Measurements from ENCODE around the gene GNAT2. TPM values are rescaled to one million over a fixed set of nuclear protein-coding genes. Genes with fewer than 3 reads are reported as not detected.

Gene GNAT2
- total RNA-seq, 1 donor from 2014 or later = 0.18 TPM

DNA sequence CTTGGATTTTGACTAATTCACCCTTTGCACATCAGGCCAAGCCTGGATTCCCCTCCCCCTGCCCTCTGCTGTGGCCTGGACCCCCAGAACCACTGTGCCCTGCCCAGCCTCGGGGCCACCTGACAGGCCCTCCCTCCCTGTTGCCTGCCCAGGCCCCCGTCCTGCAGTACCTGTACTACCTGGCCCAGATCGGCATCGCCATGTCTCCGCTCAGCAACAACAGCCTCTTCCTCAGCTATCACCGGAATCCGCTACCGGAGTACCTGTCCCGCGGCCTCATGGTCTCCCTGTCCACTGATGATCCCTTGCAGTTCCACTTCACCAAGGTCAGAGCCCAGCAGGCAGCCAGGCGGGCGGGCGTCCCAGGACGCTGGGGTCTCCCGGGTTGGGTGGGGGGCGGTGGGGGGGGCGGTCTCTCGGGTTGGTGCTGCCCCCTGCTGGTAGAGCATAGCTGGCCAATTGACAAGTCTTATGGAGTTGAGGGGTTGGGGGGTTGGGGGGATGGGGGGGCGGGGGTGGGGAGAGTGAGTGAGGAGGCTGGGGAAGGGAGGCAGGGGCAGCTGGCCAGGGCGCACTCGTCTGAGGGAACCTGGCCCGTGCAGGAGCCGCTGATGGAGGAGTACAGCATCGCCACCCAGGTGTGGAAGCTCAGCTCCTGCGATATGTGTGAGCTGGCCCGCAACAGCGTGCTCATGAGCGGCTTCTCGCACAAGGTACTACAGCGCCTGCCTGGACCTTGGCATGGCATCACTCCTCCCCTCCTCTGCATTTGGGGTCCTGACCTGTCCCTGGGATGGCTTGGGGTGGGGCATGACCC, 10.9 kb upstream of the GNAT2 start:
- Mint-ChIP-seq H3K27ac (no peak overlapping the region), H3K27me3 (ENCODE audit: low read depth) (no peaks in the 10 kb centered on the region), H3K4me1 (ENCODE audit: low read depth) (peaks cover 9% of the 10 kb centered on the region), H3K36me3 (ENCODE audit: low read depth) (peaks cover 51% of the 10 kb centered on the region), H3K9me3 (no peaks in the 10 kb centered on the region), H3K4me3 (ENCODE audit: low read depth) (no peak overlapping the region)
- intact Hi-C loops (cut with micrococcal nuclease) = no loop called here
- no peak for DNase-seq (ENCODE audit: low spot score)

DNA sequence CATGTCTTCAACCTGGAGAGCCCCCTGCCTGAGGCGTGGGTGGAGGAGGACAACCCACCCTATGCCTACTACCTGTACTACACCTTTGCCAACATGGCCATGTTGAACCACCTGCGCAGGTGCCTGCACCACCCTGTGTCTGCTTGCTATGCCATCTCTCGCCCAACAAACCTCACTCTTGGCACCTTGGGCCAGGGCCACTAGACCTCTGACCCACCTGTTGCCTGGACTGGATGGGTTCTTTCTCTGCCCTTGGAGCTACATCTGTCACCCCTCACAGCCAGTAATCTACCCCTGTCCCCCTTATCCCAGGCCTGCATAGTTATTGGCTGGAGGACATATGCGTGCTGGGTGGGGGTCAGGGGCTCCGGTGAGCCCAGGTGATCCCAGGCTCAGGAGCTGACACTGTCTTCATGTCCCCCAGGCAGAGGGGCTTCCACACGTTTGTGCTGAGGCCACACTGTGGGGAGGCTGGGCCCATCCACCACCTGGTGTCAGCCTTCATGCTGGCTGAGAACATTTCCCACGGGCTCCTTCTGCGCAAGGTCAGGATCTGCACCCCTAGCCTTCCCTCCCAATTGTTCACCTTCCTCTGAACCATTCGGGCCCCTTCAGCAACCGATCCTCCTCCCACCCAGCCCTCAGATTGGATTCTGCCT, 10.1 kb upstream of the GNAT2 start:
- intact Hi-C loops (cut with micrococcal nuclease) = loop anchor here (2.0 kb wide), 1 partner anchor 83 kb away; no protein-coding TSS in a partner anchor

DNA sequence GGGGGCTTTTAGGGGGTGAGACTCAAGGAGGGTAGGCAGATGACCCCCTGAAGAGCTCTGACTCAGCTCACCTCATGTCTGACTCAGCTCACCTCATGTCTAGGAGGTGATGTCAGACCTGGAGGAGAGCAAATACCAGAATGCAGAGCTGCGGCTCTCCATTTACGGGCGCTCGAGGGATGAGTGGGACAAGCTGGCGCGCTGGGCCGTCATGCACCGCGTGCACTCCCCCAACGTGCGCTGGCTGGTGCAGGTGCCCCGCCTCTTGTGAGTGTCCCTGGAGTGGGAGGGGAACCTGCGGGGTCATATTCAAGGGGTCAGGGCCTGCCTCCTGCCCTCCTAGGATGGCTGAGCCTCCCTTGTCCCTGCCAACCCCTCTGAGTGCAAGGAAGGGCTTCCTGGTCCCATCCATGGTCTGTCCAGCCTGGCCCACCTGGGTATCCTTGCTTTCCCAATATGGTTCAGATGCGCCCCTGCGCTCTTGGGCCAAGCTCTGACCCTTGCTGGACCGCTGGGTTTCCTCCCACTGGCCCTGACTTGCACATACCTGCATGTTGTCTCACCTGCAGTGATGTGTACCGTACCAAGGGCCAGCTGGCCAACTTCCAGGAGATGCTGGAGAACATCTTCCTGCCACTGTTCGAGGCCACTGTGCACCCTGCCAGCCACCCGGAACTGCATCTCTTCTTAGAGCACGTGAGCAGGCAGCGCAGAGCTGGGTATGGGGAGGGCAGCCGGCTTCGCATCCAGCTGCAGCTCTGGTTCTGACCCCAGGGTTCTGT, 9.3 kb upstream of the GNAT2 start:
- Mint-ChIP-seq H3K9me3 (no peaks in the 10 kb centered on the region), H3K36me3 (ENCODE audit: low read depth) (peaks cover 51% of the 10 kb centered on the region), H3K4me3 (ENCODE audit: low read depth) (no peak overlapping the region), H3K4me1 (ENCODE audit: low read depth) (peaks cover 6% of the 10 kb centered on the region), H3K27ac (no peak overlapping the region), H3K27me3 (ENCODE audit: low read depth) (no peaks in the 10 kb centered on the region)
- DNase-seq (ENCODE audit: low spot score) = no peak
- intact Hi-C loops (cut with micrococcal nuclease) = loop anchor here (2.0 kb wide), 1 partner anchor 82 kb away; no protein-coding TSS in a partner anchor

More for the DNA sequence above, 10.1 kb upstream of the GNAT2 start:
- Mint-ChIP-seq H3K4me3 (ENCODE audit: low read depth) (no peak overlapping the region), H3K9me3 (no peaks in the 10 kb centered on the region), H3K4me1 (ENCODE audit: low read depth) (peaks cover 2% of the 10 kb centered on the region), H3K27ac (no peak overlapping the region), H3K27me3 (ENCODE audit: low read depth) (no peaks in the 10 kb centered on the region), H3K36me3 (ENCODE audit: low read depth) (peaks cover 51% of the 10 kb centered on the region)
- DNase-seq (ENCODE audit: low spot score) = no peak

DNA sequence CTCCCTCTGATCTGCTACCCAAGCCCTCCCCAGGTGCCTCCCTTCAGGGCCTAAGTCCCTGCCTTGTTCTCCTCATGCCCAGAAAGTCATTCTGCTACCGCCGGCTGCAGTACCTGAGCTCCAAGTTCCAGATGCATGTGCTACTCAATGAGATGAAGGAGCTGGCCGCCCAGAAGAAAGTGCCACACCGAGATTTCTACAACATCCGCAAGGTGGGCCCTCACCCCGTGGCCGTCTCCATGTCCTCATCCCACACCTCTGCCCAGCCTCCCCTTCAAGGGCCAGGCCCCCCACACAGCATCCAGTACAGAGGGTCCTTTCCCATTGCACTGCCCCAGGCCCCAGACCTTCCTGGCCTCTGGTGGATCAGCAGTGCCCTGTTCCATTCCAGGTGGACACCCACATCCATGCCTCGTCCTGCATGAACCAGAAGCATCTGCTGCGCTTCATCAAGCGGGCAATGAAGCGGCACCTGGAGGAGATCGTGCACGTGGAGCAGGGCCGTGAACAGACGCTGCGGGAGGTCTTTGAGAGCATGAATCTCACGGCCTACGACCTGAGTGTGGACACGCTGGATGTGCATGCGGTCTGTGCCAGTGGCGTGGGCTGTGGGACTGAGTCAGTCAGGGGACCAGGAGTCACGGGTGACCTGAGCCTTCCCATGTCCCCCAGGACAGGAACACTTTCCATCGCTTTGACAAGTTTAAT, 8.4 kb upstream of the GNAT2 start:
- Mint-ChIP-seq H3K27me3 (ENCODE audit: low read depth) (no peaks in the 10 kb centered on the region), H3K27ac (no peak overlapping the region), H3K9me3 (no peaks in the 10 kb centered on the region), H3K4me1 (ENCODE audit: low read depth) (peaks cover 14% of the 10 kb centered on the region), H3K4me3 (ENCODE audit: low read depth) (no peak overlapping the region), H3K36me3 (ENCODE audit: low read depth) (peaks cover 49% of the 10 kb centered on the region)
- intact Hi-C loops (cut with micrococcal nuclease) = loop anchor here (2.0 kb wide), 1 partner anchor 81 kb away; no protein-coding TSS in a partner anchor
- DNase-seq (ENCODE audit: low spot score) = no peak

DNA sequence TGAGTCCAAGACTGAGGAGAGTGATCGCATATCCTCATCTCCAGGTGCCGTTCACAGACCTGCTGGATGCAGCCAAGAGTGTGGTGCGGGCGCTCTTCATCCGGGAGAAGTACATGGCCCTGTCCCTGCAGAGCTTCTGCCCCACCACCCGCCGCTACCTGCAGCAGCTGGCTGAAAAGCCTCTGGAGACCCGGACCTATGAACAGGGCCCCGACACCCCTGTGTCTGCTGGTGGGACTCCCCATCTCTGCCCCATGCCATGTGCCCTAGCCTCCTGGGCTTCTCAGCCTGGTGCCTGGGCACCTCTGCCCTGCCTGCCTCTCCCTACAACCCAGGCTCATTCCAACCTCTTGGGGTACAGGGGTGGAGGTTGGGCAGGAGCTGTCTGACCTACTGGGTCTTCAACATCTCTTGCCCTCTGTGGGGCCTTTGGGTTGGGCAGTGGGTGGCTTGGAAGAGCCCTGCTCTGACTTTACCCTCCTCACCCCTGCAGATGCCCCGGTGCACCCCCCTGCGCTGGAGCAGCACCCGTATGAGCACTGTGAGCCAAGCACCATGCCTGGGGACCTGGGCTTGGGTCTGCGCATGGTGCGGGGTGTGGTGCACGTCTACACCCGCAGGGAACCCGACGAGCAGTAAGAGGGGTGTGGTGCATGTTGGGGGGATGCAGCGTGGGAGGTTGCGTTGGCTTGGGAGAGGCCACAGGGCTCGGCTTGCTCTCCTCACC, 7.4 kb upstream of the GNAT2 start:
- Mint-ChIP-seq H3K9me3 (no peaks in the 10 kb centered on the region), H3K27ac (no peak overlapping the region), H3K27me3 (ENCODE audit: low read depth) (no peaks in the 10 kb centered on the region), H3K4me3 (ENCODE audit: low read depth) (no peak overlapping the region), H3K4me1 (ENCODE audit: low read depth) (peaks cover 24% of the 10 kb centered on the region), H3K36me3 (ENCODE audit: low read depth) (peaks cover 45% of the 10 kb centered on the region)
- intact Hi-C loops (cut with micrococcal nuclease) = no loop called here
- no peak for DNase-seq (ENCODE audit: low spot score)

DNA sequence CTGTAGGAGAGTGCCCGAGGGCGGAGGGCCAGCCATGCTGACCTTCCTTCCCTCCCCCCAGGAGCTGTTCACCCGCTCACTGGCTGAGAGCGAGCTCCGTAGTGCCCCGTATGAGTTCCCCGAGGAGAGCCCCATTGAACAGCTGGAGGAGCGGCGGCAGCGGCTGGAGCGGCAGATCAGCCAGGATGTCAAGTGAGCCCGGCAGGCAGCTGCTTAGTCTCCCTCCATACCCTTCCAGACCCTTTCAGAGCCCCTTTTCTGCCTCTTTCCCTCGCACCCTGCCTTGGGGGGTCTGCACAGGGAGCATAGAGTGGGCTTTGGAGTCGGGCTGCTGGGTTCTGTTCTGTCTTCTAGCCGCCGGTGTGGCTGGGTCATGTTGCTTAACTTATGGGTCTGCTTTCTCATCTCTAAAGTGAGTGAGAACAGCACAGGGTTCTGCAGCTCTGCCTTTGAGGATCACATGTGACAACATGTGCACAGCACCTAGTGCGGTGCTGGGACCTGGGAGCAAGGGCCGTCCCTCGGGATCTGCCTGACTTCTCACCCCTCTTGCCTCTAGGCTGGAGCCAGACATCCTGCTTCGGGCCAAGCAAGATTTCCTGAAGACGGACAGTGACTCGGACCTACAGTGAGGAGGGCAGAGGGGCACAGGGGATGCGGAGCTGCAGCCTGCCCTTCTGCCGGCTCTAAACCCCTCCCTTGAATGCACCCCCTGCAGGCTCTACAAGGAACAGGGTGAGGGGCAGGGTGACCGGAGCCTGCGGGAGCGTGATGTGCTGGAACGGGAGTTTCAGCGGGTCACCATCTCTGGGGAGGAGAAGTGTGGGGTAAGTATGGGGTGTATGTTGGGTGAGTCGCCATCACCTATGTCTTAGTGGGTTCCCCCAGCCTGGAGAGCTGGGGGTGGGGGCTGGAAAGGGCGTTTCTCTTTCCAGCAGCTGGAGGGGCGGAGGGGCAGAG, 6.5 kb upstream of the GNAT2 start:
- H3K9me3 Mint-ChIP-seq = no peaks in the 10 kb centered on the region
- H3K27ac Mint-ChIP-seq = peak overlapping the region; percentile 33
- no peak for DNase-seq (ENCODE audit: low spot score)
- no peak overlapping the region for H3K4me3 Mint-ChIP-seq (ENCODE audit: low read depth)
- intact Hi-C loops (cut with micrococcal nuclease) = no loop called here
- H3K27me3 Mint-ChIP-seq (ENCODE audit: low read depth) = no peaks in the 10 kb centered on the region
- H3K4me1 Mint-ChIP-seq (ENCODE audit: low read depth) = peaks cover 30% of the 10 kb centered on the region
- H3K36me3 Mint-ChIP-seq (ENCODE audit: low read depth) = peaks cover 38% of the 10 kb centered on the region

DNA sequence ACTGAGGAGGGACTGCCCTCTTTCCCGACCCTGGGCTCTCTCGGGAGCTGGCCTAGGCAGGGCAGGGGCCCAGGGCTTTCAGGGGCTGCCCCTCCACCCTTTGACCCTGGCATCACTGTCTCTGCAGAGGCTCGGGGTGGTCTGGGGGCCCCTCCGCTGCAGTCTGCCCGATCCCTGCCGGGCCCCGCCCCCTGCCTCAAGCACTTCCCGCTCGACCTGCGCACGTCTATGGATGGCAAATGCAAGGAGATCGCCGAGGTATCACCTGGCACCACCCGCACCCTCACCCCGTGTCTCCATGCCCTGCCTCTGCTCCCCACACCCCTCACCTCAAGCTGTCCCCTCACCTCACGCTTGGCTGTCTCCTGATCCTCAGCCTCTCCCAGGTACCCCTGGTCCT, 5.8 kb upstream of the GNAT2 start:
- H3K27ac Mint-ChIP-seq = no peak overlapping the region

DNA sequence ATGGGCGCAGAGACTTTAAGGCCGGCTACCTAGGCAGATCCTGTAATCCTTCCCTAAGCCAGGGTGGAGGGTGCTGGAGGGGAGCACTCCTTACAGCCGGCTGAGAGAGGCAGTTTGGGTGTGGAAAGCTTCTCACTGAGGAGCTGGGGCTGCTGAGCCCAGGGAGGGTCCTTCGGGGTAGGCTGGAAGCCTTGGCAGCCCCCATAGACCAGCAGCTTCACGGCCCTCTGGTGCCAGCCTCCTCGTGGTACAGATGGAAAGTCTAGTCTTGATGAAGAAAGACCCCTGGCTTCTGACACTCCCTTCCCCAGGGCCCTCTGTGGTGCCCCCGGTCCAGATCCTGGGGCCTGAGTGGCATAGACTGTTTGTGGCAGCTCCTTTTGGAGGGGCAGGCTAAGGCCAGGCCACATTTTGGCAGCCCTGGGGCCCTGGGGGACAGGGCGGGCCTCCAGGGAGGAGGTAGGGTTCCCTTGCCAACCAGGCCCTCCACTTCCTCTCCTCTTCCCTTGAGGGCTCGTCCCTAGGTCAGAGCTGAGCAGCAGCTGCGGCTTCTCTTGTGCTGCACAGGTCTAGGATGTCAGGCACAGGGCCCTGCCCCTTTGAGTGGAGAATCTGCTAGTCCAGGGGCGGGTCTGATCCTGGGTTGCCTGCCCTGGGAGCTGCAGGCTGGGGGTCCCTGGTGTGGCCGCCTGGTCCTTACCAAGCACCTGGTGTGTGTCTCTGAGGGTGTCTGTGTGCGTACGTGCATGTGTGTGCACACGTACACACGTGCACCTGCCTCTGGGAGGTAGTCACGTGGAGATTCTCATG, 5.0 kb upstream of the GNAT2 start:
- Mint-ChIP-seq H3K36me3 (ENCODE audit: low read depth) (peaks cover 28% of the 10 kb centered on the region), H3K4me3 (ENCODE audit: low read depth) (no peak overlapping the region), H3K27me3 (ENCODE audit: low read depth) (no peaks in the 10 kb centered on the region), H3K27ac (peak overlapping the region; percentile 67), H3K4me1 (ENCODE audit: low read depth) (peaks cover 31% of the 10 kb centered on the region), H3K9me3 (no peaks in the 10 kb centered on the region)
- intact Hi-C loops (cut with micrococcal nuclease) = no loop called here
- DNase-seq (ENCODE audit: low spot score) = no peak

More for the DNA sequence above, 5.8 kb upstream of the GNAT2 start:
- Mint-ChIP-seq H3K36me3 (ENCODE audit: low read depth) (peaks cover 35% of the 10 kb centered on the region), H3K4me1 (ENCODE audit: low read depth) (peaks cover 30% of the 10 kb centered on the region), H3K27me3 (ENCODE audit: low read depth) (no peaks in the 10 kb centered on the region), H3K4me3 (ENCODE audit: low read depth) (no peak overlapping the region), H3K9me3 (no peaks in the 10 kb centered on the region)
- no peak for DNase-seq (ENCODE audit: low spot score)
- intact Hi-C loops (cut with micrococcal nuclease) = no loop called here

DNA sequence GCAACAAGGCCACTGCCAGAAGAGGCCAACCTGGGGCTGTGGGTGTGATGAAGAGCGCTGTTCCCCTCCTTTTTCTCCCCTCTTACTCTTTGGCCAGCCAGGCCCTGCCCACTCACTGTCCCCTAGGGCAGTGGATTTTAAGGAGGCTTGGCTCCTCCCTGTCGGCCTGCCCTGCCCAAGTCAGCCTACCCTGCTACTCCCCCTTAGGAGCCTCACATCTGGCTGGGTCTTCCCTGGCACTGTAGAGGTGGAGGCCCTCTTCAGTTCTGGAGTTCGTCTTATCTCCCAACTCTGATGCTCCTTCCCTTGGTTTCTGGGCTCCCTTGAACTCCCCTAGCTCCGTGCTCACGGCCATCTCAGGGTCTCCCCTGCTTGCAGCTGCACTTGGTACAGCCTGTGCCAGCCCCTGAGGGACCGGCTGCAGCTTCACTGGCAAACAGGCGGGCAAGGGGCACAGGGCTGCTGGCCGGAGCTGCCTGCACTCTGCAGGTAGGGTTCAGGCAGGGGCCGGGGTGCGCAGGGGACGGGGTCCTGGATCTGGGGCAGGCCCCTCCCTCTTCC, 4.3 kb upstream of the GNAT2 start:
- intact Hi-C loops (cut with micrococcal nuclease) = no loop called here
- H3K27me3 Mint-ChIP-seq (ENCODE audit: low read depth) = no peaks in the 10 kb centered on the region
- H3K36me3 Mint-ChIP-seq (ENCODE audit: low read depth) = peaks cover 23% of the 10 kb centered on the region
- H3K4me1 Mint-ChIP-seq (ENCODE audit: low read depth) = peaks cover 38% of the 10 kb centered on the region
- no peak for DNase-seq (ENCODE audit: low spot score)
- H3K4me3 Mint-ChIP-seq (ENCODE audit: low read depth) = peak overlapping the region; percentile 57
- H3K9me3 Mint-ChIP-seq = no peaks in the 10 kb centered on the region
- peak overlapping the region; percentile 67 for H3K27ac Mint-ChIP-seq

DNA sequence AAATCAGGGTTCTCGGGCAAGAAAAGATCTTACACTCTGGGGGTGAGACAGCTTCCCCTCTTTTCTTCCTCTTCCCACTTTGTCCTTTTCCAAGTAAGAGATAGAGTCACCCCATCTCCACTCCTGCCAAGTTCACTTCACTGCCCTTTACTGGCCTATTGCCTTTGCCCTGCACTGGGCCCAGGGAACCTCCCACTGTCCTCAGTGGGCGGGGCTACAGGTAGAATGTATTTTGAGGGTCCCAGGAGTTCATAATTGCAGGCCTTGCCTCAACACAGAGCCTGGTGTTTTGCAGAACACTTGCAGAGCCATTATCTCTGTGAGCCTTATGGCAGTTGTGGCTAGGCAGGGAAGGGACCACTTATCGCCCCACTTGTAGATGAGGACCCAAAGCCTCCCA, 3.5 kb upstream of the GNAT2 start:
- Mint-ChIP-seq H3K36me3 (ENCODE audit: low read depth) (peaks cover 16% of the 10 kb centered on the region), H3K4me3 (ENCODE audit: low read depth) (peak overlapping the region; percentile 38), H3K4me1 (ENCODE audit: low read depth) (peaks cover 44% of the 10 kb centered on the region), H3K9me3 (no peaks in the 10 kb centered on the region), H3K27me3 (ENCODE audit: low read depth) (no peaks in the 10 kb centered on the region), H3K27ac (peak overlapping the region; percentile 35)
- intact Hi-C loops (cut with micrococcal nuclease) = no loop called here
- no peak for DNase-seq (ENCODE audit: low spot score)
